PFSK-1 (cell line): ENCODE data around the gene SUSD6.

Experiments used
- FOXP2 ChIP-seq: optimal IDR thresholded peaks from 2 replicates; pipeline ENCODE3; 2011; ENCODE audit warnings: borderline replicate concordance, control low read depth, inconsistent platforms; ENCODE audit not compliant: insufficient read depth; ENCODE audit errors: extremely low read length, extremely low read depth
- POLR2AphosphoS5 ChIP-seq: IDR thresholded peaks from 2 replicates; pipeline ENCODE4 v1.6.1; 2012; ENCODE audit warnings: low read depth, mild to moderate bottlenecking, control low read depth, low read length, moderate library complexity
- SIN3A ChIP-seq: IDR thresholded peaks from 2 replicates; pipeline ENCODE4 v1.6.1; 2012; ENCODE audit warnings: mild to moderate bottlenecking, low read length, moderate library complexity, borderline replicate concordance; ENCODE audit not compliant: insufficient read depth
- TAF1 ChIP-seq: IDR thresholded peaks from 2 replicates; pipeline ENCODE4 v1.6.1; 2012; ENCODE audit warnings: low read length, control low read depth, borderline replicate concordance; ENCODE audit not compliant: insufficient read depth
- TF ChIP-seq, protein P1 (sequence below), 2 experiments: IDR thresholded peaks; 2 replicates each; pipeline versions ENCODE4 v1.6.1 to v1.8.0; 2011 to 2012; ENCODE audit warnings: low read depth in 2 of 2, low read length in 2 of 2, control low read depth in 1 of 2, inconsistent platforms in 1 of 2, mild to moderate bottlenecking in 1 of 2, moderate library complexity in 1 of 2; ENCODE audit not compliant: insufficient read depth in 1 of 2

SUSD6 gene

DNA sequence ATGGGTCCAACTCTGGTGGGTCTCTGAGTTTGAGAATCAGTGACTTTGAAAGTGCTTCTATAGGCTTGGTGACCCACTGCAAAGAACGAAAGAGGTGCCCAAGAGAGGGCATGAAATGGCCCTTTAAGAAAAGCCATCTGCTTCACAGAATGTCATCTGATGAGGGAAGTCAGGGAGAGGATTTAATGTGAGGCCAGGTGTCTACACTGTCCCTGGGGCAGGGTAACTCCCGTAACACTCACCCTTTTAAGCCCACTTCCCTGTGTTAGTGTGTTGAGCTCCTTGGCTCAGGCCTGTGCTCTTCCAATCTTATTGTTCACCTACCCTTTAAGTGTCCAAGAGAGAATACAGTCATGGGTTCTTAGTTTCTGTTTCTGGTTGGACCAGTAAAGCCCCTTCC is 139.1 kb downstream of the SUSD6 start:
- no peak for TF ChIP-seq TAF1
- TF ChIP-seq, protein P1, sequence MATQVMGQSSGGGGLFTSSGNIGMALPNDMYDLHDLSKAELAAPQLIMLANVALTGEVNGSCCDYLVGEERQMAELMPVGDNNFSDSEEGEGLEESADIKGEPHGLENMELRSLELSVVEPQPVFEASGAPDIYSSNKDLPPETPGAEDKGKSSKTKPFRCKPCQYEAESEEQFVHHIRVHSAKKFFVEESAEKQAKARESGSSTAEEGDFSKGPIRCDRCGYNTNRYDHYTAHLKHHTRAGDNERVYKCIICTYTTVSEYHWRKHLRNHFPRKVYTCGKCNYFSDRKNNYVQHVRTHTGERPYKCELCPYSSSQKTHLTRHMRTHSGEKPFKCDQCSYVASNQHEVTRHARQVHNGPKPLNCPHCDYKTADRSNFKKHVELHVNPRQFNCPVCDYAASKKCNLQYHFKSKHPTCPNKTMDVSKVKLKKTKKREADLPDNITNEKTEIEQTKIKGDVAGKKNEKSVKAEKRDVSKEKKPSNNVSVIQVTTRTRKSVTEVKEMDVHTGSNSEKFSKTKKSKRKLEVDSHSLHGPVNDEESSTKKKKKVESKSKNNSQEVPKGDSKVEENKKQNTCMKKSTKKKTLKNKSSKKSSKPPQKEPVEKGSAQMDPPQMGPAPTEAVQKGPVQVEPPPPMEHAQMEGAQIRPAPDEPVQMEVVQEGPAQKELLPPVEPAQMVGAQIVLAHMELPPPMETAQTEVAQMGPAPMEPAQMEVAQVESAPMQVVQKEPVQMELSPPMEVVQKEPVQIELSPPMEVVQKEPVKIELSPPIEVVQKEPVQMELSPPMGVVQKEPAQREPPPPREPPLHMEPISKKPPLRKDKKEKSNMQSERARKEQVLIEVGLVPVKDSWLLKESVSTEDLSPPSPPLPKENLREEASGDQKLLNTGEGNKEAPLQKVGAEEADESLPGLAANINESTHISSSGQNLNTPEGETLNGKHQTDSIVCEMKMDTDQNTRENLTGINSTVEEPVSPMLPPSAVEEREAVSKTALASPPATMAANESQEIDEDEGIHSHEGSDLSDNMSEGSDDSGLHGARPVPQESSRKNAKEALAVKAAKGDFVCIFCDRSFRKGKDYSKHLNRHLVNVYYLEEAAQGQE (IDR thresholded peaks at IDR 0.05; ENCODE audit: insufficient read depth in 1 of 2, low read depth in 2 of 2, low read length in 2 of 2) = no peak
- TF ChIP-seq SIN3A = no peak

DNA sequence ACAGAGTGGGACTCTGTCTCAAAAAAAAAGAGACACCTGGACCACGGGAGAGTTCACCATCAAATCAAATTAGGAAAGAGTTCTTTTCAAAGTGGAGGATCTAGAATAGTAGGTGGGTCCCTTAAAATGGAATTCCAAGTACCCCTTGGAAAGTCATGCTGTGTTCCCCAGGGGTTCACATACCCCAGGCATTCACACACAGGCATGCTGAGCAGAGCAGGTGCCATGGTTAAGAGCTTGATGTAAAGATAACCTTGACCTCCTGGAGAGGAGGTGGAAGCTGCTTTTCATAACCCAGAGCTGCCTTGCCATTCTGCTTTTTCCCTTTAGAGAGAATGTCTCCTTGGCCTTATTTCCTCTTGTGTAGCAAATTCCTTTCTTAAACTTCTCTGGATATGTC is 141.4 kb downstream of the SUSD6 start:
- no peak for TF ChIP-seq SIN3A
- TF ChIP-seq, protein P1 (IDR thresholded peaks at IDR 0.05; ENCODE audit: insufficient read depth in 1 of 2, low read depth in 2 of 2, low read length in 2 of 2) = no peak
- TF ChIP-seq POLR2AphosphoS5 = no peak
- TF ChIP-seq FOXP2 = no peak
- no peak for TF ChIP-seq TAF1

DNA sequence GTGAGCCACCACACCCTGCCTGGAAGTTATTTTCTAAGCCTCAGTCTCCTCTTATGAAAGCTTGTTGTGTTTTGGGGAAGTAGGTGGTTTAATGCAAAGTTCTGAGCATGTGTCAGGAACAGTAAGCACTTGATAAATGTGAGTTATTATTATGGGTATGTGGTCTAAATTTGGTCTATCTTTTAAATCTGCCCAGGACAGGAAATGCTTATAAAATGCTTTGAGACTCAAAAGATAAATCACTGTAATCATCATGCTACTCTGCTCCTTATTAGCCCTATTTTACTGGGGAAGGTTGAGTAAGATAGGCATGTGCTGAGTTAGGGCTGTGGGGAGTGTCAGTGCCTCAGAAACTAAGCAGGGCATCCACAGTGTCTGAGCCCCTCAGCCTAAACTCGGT is 142.5 kb downstream of the SUSD6 start:
- TF ChIP-seq FOXP2 = no peak
- TF ChIP-seq, protein P1 (IDR thresholded peaks at IDR 0.05; ENCODE audit: insufficient read depth in 1 of 2, low read depth in 2 of 2, low read length in 2 of 2) = no peak
- no peak for TF ChIP-seq TAF1
- TF ChIP-seq SIN3A = no peak
- no peak for TF ChIP-seq POLR2AphosphoS5

DNA sequence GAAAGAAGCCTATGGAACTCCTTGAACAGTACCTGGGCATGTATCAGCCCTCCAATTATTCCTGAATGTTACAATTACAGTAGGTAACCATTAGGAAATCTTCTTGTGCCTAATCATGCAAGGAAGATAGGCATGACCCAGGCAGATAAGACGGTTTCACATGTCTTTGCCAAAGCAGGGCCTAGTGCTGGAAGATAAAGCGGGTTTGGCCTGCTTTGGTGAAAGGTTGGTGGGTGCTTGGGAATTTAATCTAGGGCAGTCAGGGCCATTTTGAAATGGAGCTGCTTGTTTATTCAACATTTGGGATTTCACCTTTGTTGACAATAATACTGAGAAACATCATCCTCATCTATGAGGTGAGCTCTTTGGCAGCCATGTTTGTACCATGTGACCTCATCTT is 143.1 kb downstream of the SUSD6 start:
- no peak for TF ChIP-seq TAF1
- no peak for TF ChIP-seq SIN3A
- TF ChIP-seq FOXP2 = no peak
- no peak for TF ChIP-seq POLR2AphosphoS5
- TF ChIP-seq, protein P1 (IDR thresholded peaks at IDR 0.05; ENCODE audit: insufficient read depth in 1 of 2, low read depth in 2 of 2, low read length in 2 of 2) = no peak

DNA sequence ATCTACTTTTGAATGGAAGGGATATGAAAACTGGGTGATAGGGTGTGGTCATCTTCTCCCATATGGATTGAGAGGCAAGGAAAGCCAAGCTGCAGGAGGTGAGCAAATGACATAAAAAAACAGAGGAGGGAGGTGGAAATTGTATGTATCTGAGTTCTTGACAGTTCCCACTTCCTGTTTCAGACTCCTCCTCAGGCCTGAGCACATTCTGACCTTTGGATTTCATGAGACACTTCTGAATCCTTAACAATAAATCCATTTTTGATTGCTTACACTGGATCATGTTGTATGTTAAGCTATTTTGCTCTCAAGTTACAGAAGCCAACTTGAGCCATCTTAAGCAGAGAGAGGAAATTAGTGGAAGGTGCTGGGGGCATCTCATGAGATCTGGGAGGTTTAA is 143.9 kb downstream of the SUSD6 start:
- TF ChIP-seq FOXP2 = no peak
- no peak for TF ChIP-seq POLR2AphosphoS5
- TF ChIP-seq, protein P1 (IDR thresholded peaks at IDR 0.05; ENCODE audit: insufficient read depth in 1 of 2, low read depth in 2 of 2, low read length in 2 of 2) = no peak
- TF ChIP-seq TAF1 = no peak
- TF ChIP-seq SIN3A = no peak
